Mesenchymal stem cell (in vitro differentiated cells and primary cell): ENCODE data around the gene BTNL2.

Source experiments
- DNase-seq: peaks from one replicate; pipeline ENCODE4 v3.0.0-alpha.2; 2013
- H2AFZ ChIP-seq: one replicate; pipeline ENCODE4 v1.6.1; 2013; ENCODE audit warnings: low read depth, mild to moderate bottlenecking, control low read depth, inconsistent platforms, low read length, moderate library complexity
- H2AK5ac ChIP-seq: 2 replicates; pipeline ENCODE4 v1.6.1; 2013; ENCODE audit warnings: low read length, moderate library complexity, mild to moderate bottlenecking, inconsistent platforms; ENCODE audit not compliant: severe bottlenecking
- H2BK120ac ChIP-seq: one replicate; pipeline ENCODE4 v1.6.1; 2013; ENCODE audit warnings: low read depth, mild to moderate bottlenecking, inconsistent platforms, low read length, moderate library complexity
- H2BK12ac ChIP-seq, 2 experiments: one replicate each; pipeline ENCODE4 v1.6.1; 2013; ENCODE audit warnings: inconsistent platforms in 2 of 2, low read length in 2 of 2, mild to moderate bottlenecking in 2 of 2, moderate library complexity in 2 of 2, control low read depth in 1 of 2
- H2BK15ac ChIP-seq: one replicate; pipeline ENCODE4 v1.6.1; 2013; ENCODE audit warnings: mild to moderate bottlenecking, low read depth, inconsistent platforms; ENCODE audit not compliant: poor library complexity, severe bottlenecking
- H2BK5ac ChIP-seq: 2 replicates; pipeline ENCODE4 v1.6.1; 2013; ENCODE audit warnings: low read depth, mild to moderate bottlenecking, low read length, control low read depth, inconsistent platforms; ENCODE audit not compliant: poor library complexity, severe bottlenecking
- H3K14ac ChIP-seq, 2 experiments: one replicate each; pipeline ENCODE4 v1.6.1; 2013; ENCODE audit warnings: inconsistent platforms in 2 of 2, low read length in 2 of 2, control low read depth in 1 of 2, mild to moderate bottlenecking in 1 of 2, moderate library complexity in 1 of 2
- H3K18ac ChIP-seq, 2 experiments: one replicate each; pipeline ENCODE4 v1.6.1; 2013; ENCODE audit warnings: inconsistent platforms in 2 of 2, low read length in 2 of 2, control low read depth in 1 of 2, low read depth in 1 of 2, mild to moderate bottlenecking in 1 of 2
- H3K23ac ChIP-seq, 2 experiments: one replicate each; pipeline ENCODE4 v1.6.1; 2013; ENCODE audit warnings: inconsistent platforms in 2 of 2, low read length in 2 of 2, mild to moderate bottlenecking in 2 of 2, moderate library complexity in 2 of 2, control low read depth in 1 of 2
- H3K27ac ChIP-seq: 2 replicates; pipeline ENCODE4 v1.5.1; 2013; ENCODE audit warnings: mild to moderate bottlenecking, moderate library complexity, low read length, control low read depth, inconsistent platforms; ENCODE audit not compliant: poor library complexity, severe bottlenecking
- H3K27me3 ChIP-seq, 2 experiments: 2 replicates each; pipeline versions ENCODE4 v1.6.1 to v1.7.0; 2013; ENCODE audit warnings: low read length in 2 of 2, mild to moderate bottlenecking in 2 of 2, moderate library complexity in 2 of 2, control low read depth in 1 of 2, inconsistent platforms in 1 of 2; ENCODE audit not compliant: control insufficient read depth in 1 of 2, insufficient read depth in 1 of 2
- H3K36me3 ChIP-seq, 2 experiments: 2 replicates each; pipeline versions ENCODE4 v1.6.1 to v1.7.0; 2013; ENCODE audit warnings: low read length in 2 of 2, control low read depth in 1 of 2, inconsistent platforms in 1 of 2, low read depth in 1 of 2, mild to moderate bottlenecking in 1 of 2; ENCODE audit not compliant: insufficient read depth in 2 of 2, control insufficient read depth in 1 of 2
- H3K4ac ChIP-seq, 2 experiments: one replicate each; pipeline ENCODE4 v1.6.1; 2013; ENCODE audit warnings: inconsistent platforms in 2 of 2, low read length in 2 of 2, mild to moderate bottlenecking in 2 of 2, moderate library complexity in 2 of 2, control low read depth in 1 of 2, low read depth in 1 of 2
- H3K4me1 ChIP-seq: 2 replicates; pipeline ENCODE4 v1.6.1; 2013; ENCODE audit warnings: low read depth, low read length, control low read depth; ENCODE audit not compliant: control insufficient read depth, insufficient read depth
- H3K4me2 ChIP-seq: 2 replicates; pipeline ENCODE4 v1.6.1; 2013; ENCODE audit warnings: low read length, mild to moderate bottlenecking, inconsistent platforms; ENCODE audit not compliant: poor library complexity, severe bottlenecking
- H3K4me3 ChIP-seq, 2 experiments: 2 replicates each; pipeline versions ENCODE4 v1.5.1 to v1.7.0; 2013; ENCODE audit warnings: low read length in 2 of 2, mild to moderate bottlenecking in 2 of 2, control low read depth in 1 of 2, low read depth in 1 of 2; ENCODE audit not compliant: insufficient read depth in 1 of 2
- H3K79me1 ChIP-seq: replicated peaks from 2 replicates; pipeline ENCODE4 v1.6.1; 2013; ENCODE audit warnings: mild to moderate bottlenecking, control low read depth, low read length, inconsistent platforms; ENCODE audit not compliant: poor library complexity, severe bottlenecking
- H3K9ac ChIP-seq: 2 replicates; pipeline ENCODE4 v1.7.0; 2013; ENCODE audit warnings: mild to moderate bottlenecking, low read length, moderate library complexity
- H3K9me3 ChIP-seq: 2 replicates; pipeline ENCODE4 v1.7.0; 2013; ENCODE audit warnings: mild to moderate bottlenecking, low read length; ENCODE audit not compliant: control insufficient read depth
- H4K8ac ChIP-seq: one replicate; pipeline ENCODE4 v1.6.1; 2013; ENCODE audit warnings: inconsistent platforms, mild to moderate bottlenecking, low read length, moderate library complexity
- H4K91ac ChIP-seq: one replicate; pipeline ENCODE4 v1.6.1; 2013; ENCODE audit warnings: mild to moderate bottlenecking, low read length, inconsistent platforms
- WGBS: methylation state at CpG from one replicate; pipeline ENCODE4 v1.1.7; 2013; ENCODE audit warnings: mixed read lengths; 5-methylcytosine and 5-hydroxymethylcytosine counted together

BTNL2 gene

GRCh38 chr6:32375739-32376529 lies 31.0 kb downstream of the BTNL2 start:
- H3K4ac ChIP-seq, result no peak overlapping the region
- H2BK12ac ChIP-seq, result no peak overlapping the region
- H3K36me3 ChIP-seq, result no peaks in the 10 kb centered on the region
- H3K27ac ChIP-seq, result no peak overlapping the region
- H4K91ac ChIP-seq, result no peak overlapping the region
- no peak for DNase-seq
- no peak overlapping the region for H2BK5ac ChIP-seq
- no peaks in the 10 kb centered on the region for H3K79me1 ChIP-seq
- H2BK120ac ChIP-seq, result no peak overlapping the region
- 76% methylated on average over 7 of the region's 7 CpGs for WGBS
- H3K4me1 ChIP-seq, result no peaks in the 10 kb centered on the region
- H2BK15ac ChIP-seq, result no peak overlapping the region
- no peak overlapping the region for H3K14ac ChIP-seq
- H3K9ac ChIP-seq, result no peak overlapping the region
- no peak overlapping the region for H3K4me2 ChIP-seq
- no peak overlapping the region for H3K18ac ChIP-seq
- H2AFZ ChIP-seq, result no peak overlapping the region
- H3K9me3 ChIP-seq, result no peaks in the 10 kb centered on the region
- no peak overlapping the region for H2AK5ac ChIP-seq
- no peak overlapping the region for H3K23ac ChIP-seq
- no peak overlapping the region for H3K4me3 ChIP-seq
- no peak overlapping the region for H4K8ac ChIP-seq
- no peaks in the 10 kb centered on the region for H3K27me3 ChIP-seq

GRCh38 chr6:32371803-32372202 lies 35.2 kb downstream of the BTNL2 start, which contains the start of gene TSBP1:
TSS of gene TSBP1 (minus strand) at chr6:32371903. CDS start at chr6:32371706, 197 bp downstream.
- H3K79me1 ChIP-seq, result no peaks in the 10 kb centered on the region

DNA sequence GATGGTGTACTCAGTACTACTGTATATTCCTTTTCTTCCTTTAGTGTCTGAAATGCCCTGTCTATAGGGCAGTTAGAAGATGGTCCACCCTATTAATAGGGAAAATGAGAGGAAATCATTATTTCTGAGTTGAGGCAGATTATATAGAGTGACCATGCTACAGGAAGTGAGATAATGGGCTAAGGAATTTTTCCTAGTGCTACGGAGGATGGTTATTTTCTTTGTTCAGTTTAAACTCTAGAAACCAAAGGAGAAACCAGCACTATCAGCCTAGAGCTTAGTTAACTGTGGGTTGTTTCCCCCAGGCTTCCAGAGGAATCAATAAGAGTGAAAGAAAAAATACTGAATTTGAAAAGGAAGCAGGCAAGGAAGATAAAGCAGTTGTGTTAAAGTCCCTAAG lies 35.8 kb downstream of the BTNL2 start:
- Histone ChIP-seq H4K8ac (no peak overlapping the region), H3K4me2 (no peak overlapping the region)
- 13% methylated on average over 1 of the region's 1 CpG for WGBS

More at GRCh38 chr6:32371803-32372202, 35.2 kb downstream of the BTNL2 start, which contains the start of gene TSBP1:
- H2AFZ ChIP-seq, result no peak within 1 kb of the TSS
- H3K9ac ChIP-seq, result no peak within 1 kb of the TSS
- H2BK15ac ChIP-seq, result no peak within 1 kb of the TSS
- no peak within 1 kb of the TSS for H3K23ac ChIP-seq
- H3K4me3 ChIP-seq, result no peak within 1 kb of the TSS
- H3K4ac ChIP-seq, result no peak within 1 kb of the TSS
- H3K9me3 ChIP-seq, result no peaks in the 10 kb centered on the region
- DNase-seq, result no peak
- H2AK5ac ChIP-seq, result no peak within 1 kb of the TSS
- H3K36me3 ChIP-seq, result no peaks in the 10 kb centered on the region
- H2BK12ac ChIP-seq, result no peak within 1 kb of the TSS
- H3K4me2 ChIP-seq, result no peak within 1 kb of the TSS
- no peaks in the 10 kb centered on the region for H3K27me3 ChIP-seq
- no peaks in the 10 kb centered on the region for H3K4me1 ChIP-seq
- H2BK120ac ChIP-seq, result no peak within 1 kb of the TSS
- no peak within 1 kb of the TSS for H3K18ac ChIP-seq
- no peak within 1 kb of the TSS for H4K91ac ChIP-seq
- H2BK5ac ChIP-seq, result no peak within 1 kb of the TSS
- no peak within 1 kb of the TSS for H3K14ac ChIP-seq
- no peak within 1 kb of the TSS for H3K27ac ChIP-seq
- H4K8ac ChIP-seq, result no peak within 1 kb of the TSS

GRCh38 chr6:32370505-32370904 lies 36.5 kb downstream of the BTNL2 start:
- Histone ChIP-seq H3K18ac (no peak overlapping the region), H4K8ac (no peak overlapping the region), H3K4ac (no peak overlapping the region), H2BK15ac (no peak overlapping the region), H2BK5ac (no peak overlapping the region), H3K27ac (no peak overlapping the region), H3K23ac (no peak overlapping the region), H3K4me3 (no peak overlapping the region), H3K9ac (no peak overlapping the region), H3K4me1 (no peaks in the 10 kb centered on the region), H3K9me3 (no peaks in the 10 kb centered on the region), H4K91ac (no peak overlapping the region), H3K4me2 (no peak overlapping the region), H2AK5ac (no peak overlapping the region), H3K14ac (no peak overlapping the region), H3K27me3 (no peaks in the 10 kb centered on the region), H2AFZ (no peak overlapping the region), H3K79me1 (no peaks in the 10 kb centered on the region), H3K36me3 (no peaks in the 10 kb centered on the region), H2BK120ac (no peak overlapping the region), H2BK12ac (no peak overlapping the region)
- WGBS, result 63% methylated on average over 2 of the region's 2 CpGs
- peak; percentile 35 for DNase-seq

More for the DNA sequence above, 35.8 kb downstream of the BTNL2 start:
- Histone ChIP-seq H3K79me1 (no peaks in the 10 kb centered on the region), H3K4me3 (no peak overlapping the region), H2AK5ac (no peak overlapping the region), H3K4ac (no peak overlapping the region), H2BK15ac (no peak overlapping the region), H3K27ac (no peak overlapping the region), H3K9me3 (no peaks in the 10 kb centered on the region), H3K27me3 (no peaks in the 10 kb centered on the region), H3K4me1 (no peaks in the 10 kb centered on the region), H3K18ac (no peak overlapping the region), H3K23ac (no peak overlapping the region), H4K91ac (no peak overlapping the region), H3K9ac (no peak overlapping the region), H2BK5ac (no peak overlapping the region), H3K36me3 (no peaks in the 10 kb centered on the region), H2BK12ac (no peak overlapping the region), H2BK120ac (no peak overlapping the region), H3K14ac (no peak overlapping the region), H2AFZ (no peak overlapping the region)
- DNase-seq, result no peak
